ENCODE data around the gene ASIC2.

DNA sequence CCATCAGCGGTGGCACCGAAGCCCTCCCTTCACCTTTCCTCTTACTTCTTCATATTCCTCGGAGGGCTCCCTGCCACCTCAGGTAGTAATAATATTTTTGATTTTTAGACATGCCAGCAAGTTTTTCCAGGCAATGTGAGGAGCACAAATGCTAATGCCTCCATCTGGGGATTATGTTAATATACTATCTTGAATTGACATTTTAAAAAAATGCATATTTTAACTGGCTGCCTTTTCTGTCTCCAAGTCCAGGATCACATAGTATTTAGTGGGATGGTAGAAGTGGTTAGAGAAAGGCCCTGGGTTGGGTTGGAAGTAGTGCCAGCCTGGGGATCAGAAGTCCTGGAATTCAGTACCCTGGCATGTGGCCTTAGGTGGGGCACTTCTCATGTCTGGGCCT, 154.5 kb downstream of the ASIC2 start:
- TF ChIP-seq, protein P1, sequence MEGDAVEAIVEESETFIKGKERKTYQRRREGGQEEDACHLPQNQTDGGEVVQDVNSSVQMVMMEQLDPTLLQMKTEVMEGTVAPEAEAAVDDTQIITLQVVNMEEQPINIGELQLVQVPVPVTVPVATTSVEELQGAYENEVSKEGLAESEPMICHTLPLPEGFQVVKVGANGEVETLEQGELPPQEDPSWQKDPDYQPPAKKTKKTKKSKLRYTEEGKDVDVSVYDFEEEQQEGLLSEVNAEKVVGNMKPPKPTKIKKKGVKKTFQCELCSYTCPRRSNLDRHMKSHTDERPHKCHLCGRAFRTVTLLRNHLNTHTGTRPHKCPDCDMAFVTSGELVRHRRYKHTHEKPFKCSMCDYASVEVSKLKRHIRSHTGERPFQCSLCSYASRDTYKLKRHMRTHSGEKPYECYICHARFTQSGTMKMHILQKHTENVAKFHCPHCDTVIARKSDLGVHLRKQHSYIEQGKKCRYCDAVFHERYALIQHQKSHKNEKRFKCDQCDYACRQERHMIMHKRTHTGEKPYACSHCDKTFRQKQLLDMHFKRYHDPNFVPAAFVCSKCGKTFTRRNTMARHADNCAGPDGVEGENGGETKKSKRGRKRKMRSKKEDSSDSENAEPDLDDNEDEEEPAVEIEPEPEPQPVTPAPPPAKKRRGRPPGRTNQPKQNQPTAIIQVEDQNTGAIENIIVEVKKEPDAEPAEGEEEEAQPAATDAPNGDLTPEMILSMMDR (IDR thresholded peaks at IDR 0.05) = no peak
- no peak for TF ChIP-seq POLR2A (IDR thresholded peaks at IDR 0.05)
